Activated T-cell treated with anti-CD3 and anti-CD28 coated beads, Interleukin-2, amount 50 U/mL, for 72 hours (primary cell): Measurements from ENCODE around the gene AURKAIP1. TPM values are rescaled to one million over a fixed set of nuclear protein-coding genes. Genes with fewer than 3 reads are reported as not detected.
A peak's percentile ranks its signal among the peaks of the same experiment; 100 is the strongest.

Source experiments
- ATAC-seq, 2 donors: fragments of 150-1000 bp; cut with Tn5 transposase; replicated peaks in 1 of 2; 2 replicates each; pipeline ENCODE4 v1.10.0; 2021; ENCODE audit warnings: moderate library complexity in 2 of 2, mild to moderate bottlenecking in 1 of 2
- DNase-seq, 2 donors: peaks; one replicate each; pipeline ENCODE4 v3.0.0; 2021 to 2022; ENCODE audit warnings: mixed read lengths in 1 of 2
- H3K27ac Mint-ChIP-seq: one replicate; pipeline ENCODE4 v1.8.0; 2022; ENCODE audit warnings: mild to moderate bottlenecking, moderate library complexity, mixed read lengths
- H3K27me3 Mint-ChIP-seq: one replicate; pipeline ENCODE4 v1.8.0; 2022; ENCODE audit warnings: low read depth, mixed read lengths
- H3K36me3 Mint-ChIP-seq, 2 donors: one replicate each; pipeline ENCODE4 v1.8.0; 2022; ENCODE audit warnings: mixed read lengths in 2 of 2, mild to moderate bottlenecking in 1 of 2; ENCODE audit not compliant: insufficient read depth in 2 of 2
- H3K4me1 Mint-ChIP-seq: one replicate; pipeline ENCODE4 v1.8.0; 2022; ENCODE audit warnings: low read depth, mixed read lengths
- H3K4me3 Mint-ChIP-seq, 2 donors: one replicate each; pipeline ENCODE4 v1.8.0; 2022; ENCODE audit warnings: mild to moderate bottlenecking in 2 of 2, mixed read lengths in 2 of 2, moderate library complexity in 2 of 2
- H3K9me3 Mint-ChIP-seq, 2 donors: one replicate each; pipeline ENCODE4 v1.8.0; 2022; ENCODE audit warnings: mixed read lengths in 2 of 2
- total RNA-seq, 2 donors: library from RNA; stranded (reverse); gene quantifications; one replicate each; pipeline ENCODE4 v1.2.3, GENCODE V29; 2022

AURKAIP1 gene
- total RNA-seq, 2 donors from 2014 or later: 92.4 to 97.7 TPM

DNA sequence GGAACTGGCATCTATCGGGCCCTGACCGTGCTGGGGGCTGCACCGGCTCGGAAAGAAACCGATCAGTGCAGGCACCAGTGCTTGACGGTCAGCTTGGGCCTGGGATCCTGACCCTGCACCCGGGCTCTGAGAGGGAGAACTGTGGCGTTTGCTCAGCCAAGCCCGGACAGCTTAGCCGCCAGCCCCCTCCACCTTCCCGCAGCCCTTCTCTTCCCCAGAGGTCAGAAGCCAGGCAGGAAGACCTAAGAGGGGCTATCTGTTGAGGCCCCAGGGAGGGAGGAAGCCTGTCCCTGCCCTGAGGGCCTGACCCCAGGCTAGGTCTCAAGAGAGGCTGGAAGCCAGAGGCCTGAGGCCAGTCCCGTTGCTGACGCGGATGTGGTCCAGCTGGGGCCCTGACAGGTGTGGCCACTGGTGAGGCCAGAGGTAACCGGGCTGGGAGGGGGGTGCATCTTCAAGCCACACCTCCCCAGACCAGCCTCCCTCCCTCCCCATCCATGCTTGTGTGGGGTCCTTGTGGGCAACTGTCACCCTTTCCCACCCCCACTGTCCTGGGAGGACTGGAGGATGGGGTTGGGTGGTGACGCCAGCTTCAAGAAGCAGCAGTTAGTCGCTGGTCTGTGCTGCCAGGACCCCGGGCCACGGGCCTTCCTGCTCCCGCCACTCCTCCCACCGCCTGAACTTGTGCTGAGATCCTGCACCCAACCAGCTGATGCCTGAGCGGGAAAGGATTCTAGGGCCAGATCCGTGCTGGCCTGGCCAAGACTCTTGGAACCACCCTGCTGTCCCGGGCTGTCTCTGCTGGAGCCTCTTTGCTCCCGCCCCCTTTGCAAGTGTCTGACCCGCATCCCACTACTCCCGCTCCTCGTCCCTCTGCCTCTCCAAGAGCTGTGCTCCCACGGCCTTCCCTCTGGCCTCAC lies 23.2 kb downstream of the AURKAIP1 start:
- Mint-ChIP-seq H3K9me3 (no peaks in the 10 kb centered on the region), H3K27ac (no peak overlapping the region), H3K4me3 (peak overlapping the region; percentile 48 to 72), H3K36me3 (no peaks in the 10 kb centered on the region), H3K27me3 (peaks cover 12% of the 10 kb centered on the region), H3K4me1 (peaks cover 17% of the 10 kb centered on the region)
- no peak for DNase-seq
- ATAC-seq: no peak

DNA sequence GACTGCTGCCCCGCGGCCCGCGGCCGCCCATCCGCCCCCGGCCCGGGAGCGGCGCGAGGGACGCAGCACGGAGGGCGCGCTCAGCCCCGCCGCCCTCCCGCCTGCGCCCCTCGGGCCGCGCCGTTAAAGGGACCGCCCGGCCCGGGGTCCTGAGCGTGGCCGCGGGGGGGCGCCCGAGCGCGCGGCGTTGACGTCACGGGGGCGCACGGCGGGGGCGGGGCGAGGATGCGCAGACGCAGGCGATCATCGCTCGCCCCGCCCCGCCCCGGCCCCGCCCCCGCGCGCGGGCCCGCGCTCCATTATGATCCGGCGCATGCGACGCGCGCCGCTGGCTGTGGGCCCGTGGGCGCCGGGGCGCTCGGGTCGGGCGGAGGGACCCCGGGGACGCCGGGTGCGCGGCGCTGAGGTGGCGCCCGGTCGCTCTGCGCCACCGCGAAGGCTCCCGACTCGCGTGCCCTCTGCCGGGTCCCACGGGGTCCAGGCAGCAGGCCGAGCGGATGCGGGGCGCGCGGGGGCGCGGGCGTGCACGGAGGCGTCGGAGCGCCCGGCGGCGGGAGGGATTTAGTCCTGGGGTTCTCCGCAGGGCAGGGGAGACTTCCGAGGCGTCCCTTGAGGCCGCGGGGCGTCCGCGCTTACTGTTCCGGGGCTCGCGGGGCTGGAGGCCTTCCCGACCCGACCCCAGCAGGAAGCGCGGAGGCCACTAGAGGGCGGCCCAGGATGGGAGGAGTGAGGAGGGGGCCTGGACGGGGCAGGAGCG lies 25.6 kb downstream of the AURKAIP1 start, which contains the start of gene DVL1:
Gene DVL1 (minus strand): TSS at position 163 of the 757 bp plus-strand sequence. CDS start 353 bp downstream, outside the sequence.
- peak within 1 kb of the TSS; percentile 80 for H3K4me3 Mint-ChIP-seq
- peaks cover 12% of the 10 kb centered on the region for H3K27me3 Mint-ChIP-seq
- H3K4me1 Mint-ChIP-seq: peaks cover 17% of the 10 kb centered on the region
- H3K9me3 Mint-ChIP-seq: no peaks in the 10 kb centered on the region
- DNase-seq (peak; percentile 79 to 82), ATAC-seq (peak; percentile 78 to 81)
- H3K36me3 Mint-ChIP-seq: no peaks in the 10 kb centered on the region
- no peak within 1 kb of the TSS for H3K27ac Mint-ChIP-seq

DNA sequence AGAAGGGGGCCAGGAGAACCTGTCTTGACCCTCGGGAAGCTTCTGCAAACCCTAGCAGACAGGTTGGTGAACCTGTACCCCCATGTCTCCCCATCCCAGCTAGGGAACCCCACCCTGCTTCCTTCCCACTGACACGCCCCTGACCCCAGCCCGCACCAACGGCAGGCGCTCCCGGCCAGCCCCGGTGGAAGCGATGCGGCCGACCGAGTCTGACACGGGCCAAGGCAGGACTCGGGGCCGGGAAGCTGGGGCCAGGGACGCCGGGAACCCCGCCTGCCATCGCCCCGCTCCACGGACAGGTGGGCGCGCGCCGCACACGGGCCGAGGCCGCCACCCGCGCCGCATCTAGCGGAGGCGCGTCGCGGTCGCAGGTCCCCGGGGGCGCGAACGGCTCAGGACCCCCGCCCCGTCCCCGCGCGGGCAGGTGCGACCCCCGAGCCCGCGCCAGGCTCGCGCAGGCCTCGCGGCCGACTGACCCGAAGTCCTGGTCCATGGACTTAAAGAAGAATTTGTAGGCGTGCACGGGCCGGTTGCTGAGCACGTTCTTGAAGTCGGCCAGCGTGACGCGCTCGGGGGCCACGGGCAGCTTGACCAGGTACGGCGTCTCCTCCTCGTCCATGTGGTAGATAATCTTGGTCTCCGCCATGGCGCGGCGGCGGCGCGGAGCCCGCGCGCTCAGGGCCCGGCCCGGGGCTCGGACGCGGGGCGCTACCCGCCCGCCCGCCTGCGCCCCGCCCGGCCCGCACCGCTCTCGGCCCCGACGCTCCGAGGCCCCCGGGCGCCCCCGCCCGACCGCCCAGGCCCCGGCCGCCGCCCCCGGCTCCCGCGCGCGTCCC lies 26.4 kb downstream of the AURKAIP1 start:
- H3K36me3 Mint-ChIP-seq: no peaks in the 10 kb centered on the region
- H3K9me3 Mint-ChIP-seq: no peaks in the 10 kb centered on the region
- H3K27ac Mint-ChIP-seq: no peak overlapping the region
- H3K27me3 Mint-ChIP-seq: peaks cover 12% of the 10 kb centered on the region
- peak; percentile 42 to 45 for ATAC-seq
- peaks cover 11% of the 10 kb centered on the region for H3K4me1 Mint-ChIP-seq
- peak overlapping the region; percentile 80 for H3K4me3 Mint-ChIP-seq
- DNase-seq: peak in 1 of 2 donors; percentile 34

GRCh38 chr1:1347663-1348419 lies 27.2 kb downstream of the AURKAIP1 start:
- Mint-ChIP-seq H3K9me3 (no peaks in the 10 kb centered on the region), H3K27me3 (peaks cover 8% of the 10 kb centered on the region), H3K36me3 (no peaks in the 10 kb centered on the region), H3K4me3 (peak overlapping the region; percentile 80), H3K4me1 (peaks cover 19% of the 10 kb centered on the region), H3K27ac (no peak overlapping the region)
- no peak for DNase-seq
- ATAC-seq: no peak

DNA sequence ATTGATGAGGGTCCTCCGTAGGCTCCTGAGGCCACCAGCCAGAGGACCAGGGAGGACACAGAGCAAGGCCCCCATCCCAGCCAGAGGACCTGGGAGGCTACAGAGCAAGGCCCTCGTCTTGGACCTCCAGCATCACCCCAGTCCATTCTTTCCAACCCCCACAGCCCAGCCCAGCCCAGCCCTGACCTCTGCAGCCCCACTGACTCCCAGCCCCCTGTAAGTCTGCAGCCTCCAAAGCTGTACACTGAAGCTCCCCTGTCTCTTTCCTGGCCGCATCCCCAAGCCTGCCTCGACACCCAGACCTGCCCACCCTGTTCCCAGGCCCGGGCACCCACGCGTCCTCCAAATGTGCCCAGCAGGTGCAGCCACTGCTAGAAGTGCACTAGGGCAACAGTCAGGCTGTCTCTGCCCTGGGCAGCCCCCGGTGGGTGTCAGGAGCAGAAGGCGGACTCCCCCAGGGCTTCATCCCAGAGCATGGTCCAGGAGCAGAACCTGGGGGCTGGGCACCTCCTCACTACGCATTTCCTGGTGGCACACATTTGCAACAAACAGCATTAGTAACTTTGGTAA lies 27.9 kb downstream of the AURKAIP1 start:
- Mint-ChIP-seq H3K36me3 (no peaks in the 10 kb centered on the region), H3K9me3 (no peaks in the 10 kb centered on the region), H3K4me3 (peak overlapping the region; percentile 80), H3K27me3 (peaks cover under 1% of the 10 kb centered on the region), H3K27ac (peak overlapping the region; percentile 40), H3K4me1 (peaks cover 20% of the 10 kb centered on the region)
- no peak for DNase-seq
- no peak for ATAC-seq

GRCh38 chr1:1346501-1346890 lies 28.5 kb downstream of the AURKAIP1 start:
- peak overlapping the region; percentile 40 for H3K27ac Mint-ChIP-seq
- H3K4me1 Mint-ChIP-seq: peaks cover 20% of the 10 kb centered on the region
- no peaks in the 10 kb centered on the region for H3K27me3 Mint-ChIP-seq
- ATAC-seq (no peak), DNase-seq (no peak)
- no peak overlapping the region for H3K4me3 Mint-ChIP-seq
- H3K36me3 Mint-ChIP-seq: peaks cover 0 to under 1% of the 10 kb centered on the region in 2 donors
- no peaks in the 10 kb centered on the region for H3K9me3 Mint-ChIP-seq

DNA sequence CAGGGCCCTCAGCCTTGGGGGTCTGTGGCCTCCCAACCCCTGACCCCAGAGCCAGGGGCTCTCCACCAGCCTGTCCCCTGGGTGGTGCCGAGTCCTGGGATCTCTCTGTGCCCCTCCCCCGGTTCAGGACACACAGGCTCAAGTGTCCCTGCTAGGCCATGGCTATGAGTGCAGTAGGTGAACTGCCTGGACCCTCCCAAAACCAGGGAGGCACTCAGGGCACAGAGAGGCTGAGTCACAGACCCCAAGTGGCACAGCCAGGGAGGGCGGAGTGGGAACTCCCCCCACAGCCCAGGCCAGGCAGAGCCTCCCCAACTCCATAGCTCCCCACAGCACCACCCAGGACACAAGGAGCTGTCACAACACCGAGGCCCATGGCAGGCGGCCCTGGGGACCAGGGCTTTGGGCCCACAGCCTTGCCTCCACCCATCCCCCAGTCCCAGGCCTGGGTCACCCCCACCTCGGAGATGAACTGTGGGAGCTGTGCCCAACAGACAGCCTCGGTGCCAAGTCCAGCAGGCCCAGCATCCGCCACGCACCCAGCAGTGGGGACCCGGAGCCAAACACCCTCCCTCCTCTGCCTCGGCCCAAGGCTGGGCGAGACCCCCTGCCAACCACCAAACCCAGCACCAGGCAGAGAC lies 29.0 kb downstream of the AURKAIP1 start:
- H3K9me3 Mint-ChIP-seq: peaks cover 0 to 3% of the 10 kb centered on the region in 2 donors
- peaks cover 20% of the 10 kb centered on the region for H3K4me1 Mint-ChIP-seq
- H3K27ac Mint-ChIP-seq: no peak overlapping the region
- ATAC-seq (no peak), DNase-seq (no peak)
- H3K4me3 Mint-ChIP-seq: no peak overlapping the region
- peaks cover 2 to 6% of the 10 kb centered on the region in 2 donors for H3K36me3 Mint-ChIP-seq
- H3K27me3 Mint-ChIP-seq: no peaks in the 10 kb centered on the region

DNA sequence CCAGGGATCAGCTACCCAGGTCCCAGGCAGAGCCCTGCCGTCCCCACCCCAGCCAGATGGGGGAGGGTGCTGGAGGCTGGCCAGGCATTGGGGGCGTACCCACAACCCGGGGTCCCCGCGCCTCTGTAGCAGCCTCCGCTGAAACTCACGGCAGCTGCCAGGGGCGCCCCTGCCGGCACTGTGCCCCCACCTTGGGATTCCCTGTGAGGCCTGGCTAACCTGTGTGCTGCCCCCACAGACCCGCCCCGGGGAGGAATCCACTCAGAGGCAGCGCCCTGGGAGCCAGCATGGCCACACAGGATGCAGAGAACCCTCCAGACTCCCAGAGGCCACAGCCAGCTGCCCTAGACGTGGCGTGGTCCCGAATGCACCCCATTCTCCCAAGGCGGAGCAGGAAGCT lies 29.6 kb downstream of the AURKAIP1 start:
- Mint-ChIP-seq H3K27ac (no peak overlapping the region), H3K36me3 (peaks cover 4 to 10% of the 10 kb centered on the region in 2 donors), H3K4me3 (no peak overlapping the region), H3K9me3 (peaks cover 0 to 8% of the 10 kb centered on the region in 2 donors), H3K4me1 (peaks cover 20% of the 10 kb centered on the region), H3K27me3 (no peaks in the 10 kb centered on the region)
- ATAC-seq (no peak), DNase-seq (no peak)

- peak; percentile 60 to 64 for ATAC-seq
- peak; percentile 58 to 76 for DNase-seq
- H3K36me3 Mint-ChIP-seq: peaks cover 4 to 10% of the 10 kb centered on the region in 2 donors
- H3K27ac Mint-ChIP-seq: no peak overlapping the region
- no peak overlapping the region for H3K4me3 Mint-ChIP-seq
- no peaks in the 10 kb centered on the region for H3K27me3 Mint-ChIP-seq
- peaks cover 0 to 8% of the 10 kb centered on the region in 2 donors for H3K9me3 Mint-ChIP-seq
- H3K4me1 Mint-ChIP-seq: peaks cover 20% of the 10 kb centered on the region
Observed at GRCh38 chr1:1344655-1345361, 30.2 kb downstream of the AURKAIP1 start.

DNA sequence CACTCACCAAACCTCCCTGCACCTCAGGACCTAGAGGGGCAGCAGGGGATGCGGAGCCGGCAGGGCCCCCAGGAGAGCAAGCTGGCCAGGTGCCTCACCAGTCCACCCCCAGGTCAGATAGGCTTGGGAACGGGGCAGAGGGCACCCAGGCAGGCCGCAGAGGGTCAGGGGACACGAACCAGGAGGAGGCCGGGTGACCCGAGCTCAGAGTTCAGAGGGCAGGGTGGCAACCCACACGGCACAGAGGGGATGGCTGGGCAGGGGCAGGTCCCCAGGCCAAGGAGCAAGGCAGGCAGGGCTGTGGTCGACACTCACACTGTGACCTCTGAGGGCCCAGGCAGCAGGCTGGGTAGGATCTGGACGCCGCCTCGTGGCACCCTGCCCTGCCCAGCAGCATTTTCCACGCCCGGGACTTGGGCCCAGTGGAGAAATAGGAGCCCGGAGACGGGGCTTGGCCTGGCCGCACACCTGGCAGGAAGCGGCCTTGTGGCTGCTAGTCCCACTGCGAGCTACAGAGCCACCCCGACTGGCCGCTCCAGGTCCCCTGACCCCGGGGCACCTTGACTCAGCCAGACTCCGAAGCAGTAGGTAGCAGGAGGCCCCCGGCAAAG lies 31.1 kb downstream of the AURKAIP1 start:
- DNase-seq: no peak
- H3K27ac Mint-ChIP-seq: no peak overlapping the region
- no peak for ATAC-seq
- H3K27me3 Mint-ChIP-seq: no peaks in the 10 kb centered on the region
- H3K36me3 Mint-ChIP-seq: peaks cover 6 to 10% of the 10 kb centered on the region in 2 donors
- H3K4me1 Mint-ChIP-seq: peaks cover 20% of the 10 kb centered on the region
- peaks cover 0 to 8% of the 10 kb centered on the region in 2 donors for H3K9me3 Mint-ChIP-seq
- no peak overlapping the region for H3K4me3 Mint-ChIP-seq
